Thoracic aorta (tissue), 2 donors: Measurements from ENCODE around the gene HBEGF. TPM values are rescaled to one million over a fixed set of nuclear protein-coding genes. Genes with fewer than 3 reads are reported as not detected.

ENCODE experiments used
- ATAC-seq: fragments of 150-250 bp; one replicate; pipeline ENCODE4 v1.8.0; 2017; ENCODE audit warnings: low read depth; ENCODE audit not compliant: insufficient number of reproducible peaks, low FRiP score
- DNase-seq: peaks from one replicate; pipeline ENCODE4 v3.0.0-alpha.2; 2020; ENCODE audit warnings: low spot score
- H3K27ac ChIP-seq, 2 donors: fragments of 200-600 bp; sonication (generic); 1 replicate in 1 of 2; 2 replicates in 1 of 2; pipeline ENCODE4 v1.5.1; 2016; ENCODE audit warnings: mild to moderate bottlenecking in 2 of 2, moderate library complexity in 2 of 2
- H3K27me3 ChIP-seq: fragments of 200-600 bp; sonication (generic); replicated peaks from 2 replicates; pipeline ENCODE4 v1.6.0; 2016; ENCODE audit warnings: mild to moderate bottlenecking; ENCODE audit not compliant: insufficient read depth
- H3K36me3 ChIP-seq: fragments of 200-600 bp; sonication (generic); one replicate; pipeline ENCODE4 v1.5.1; 2016
- H3K4me1 ChIP-seq, 2 donors: fragments of 200-600 bp; sonication (generic); 1 replicate in 1 of 2; 2 replicates in 1 of 2; pipeline versions ENCODE4 v1.5.1 to v1.6.0; 2016; ENCODE audit warnings: low read depth in 2 of 2, mild to moderate bottlenecking in 1 of 2; ENCODE audit not compliant: control insufficient read depth in 1 of 2
- H3K4me3 ChIP-seq: fragments of 200-600 bp; sonication (generic); 2 replicates; pipeline ENCODE4 v1.5.1; 2016; ENCODE audit warnings: mild to moderate bottlenecking
- H3K9me3 ChIP-seq: fragments of 200-600 bp; sonication (generic); 2 replicates; pipeline ENCODE4 v1.5.1; 2016
- total RNA-seq, 2 donors: library from RNA; depleted of rRNA; stranded (reverse); fragments of >200 nt; gene quantifications; one replicate each; pipeline versions ENCODE4 v1.1.0 to v1.2.3, GENCODE V29; 2016
- TF ChIP-seq, protein P1 (sequence below): fragments of 200-600 bp; sonication (generic); IDR thresholded peaks from one replicate; pipeline ENCODE4 v1.5.1; 2019; ENCODE audit warnings: antibody characterized with exemption

The HBEGF gene
- total RNA-seq, 2 donors from 2014 or later: 22.6 to 36.0 TPM

DNA sequence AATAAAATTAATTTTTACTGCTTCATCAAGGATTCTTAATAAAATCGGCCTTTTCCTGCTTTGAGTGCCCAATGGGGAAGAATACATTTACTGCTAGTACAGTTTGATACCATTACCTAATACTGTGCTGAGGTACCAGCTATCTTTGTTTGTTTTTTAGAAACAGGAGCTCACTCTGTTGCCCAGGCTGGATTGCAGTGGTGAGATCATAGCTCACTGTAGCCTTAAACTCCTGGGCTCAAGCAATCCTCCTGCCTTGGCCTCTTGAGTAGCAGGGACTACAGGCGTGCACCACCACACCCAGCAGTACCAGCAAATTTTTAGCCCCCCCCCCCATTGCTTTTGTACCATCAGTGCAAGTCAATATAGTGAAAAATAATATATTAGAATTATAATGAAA lies 41.6 kb upstream of the HBEGF start:
- Histone ChIP-seq H3K4me3 (no peak overlapping the region), H3K27me3 (no peaks in the 10 kb centered on the region), H3K4me1 (no peaks in the 10 kb centered on the region), H3K36me3 (no peaks in the 10 kb centered on the region), H3K27ac (no peak overlapping the region), H3K9me3 (no peaks in the 10 kb centered on the region)
- TF ChIP-seq, protein P1, sequence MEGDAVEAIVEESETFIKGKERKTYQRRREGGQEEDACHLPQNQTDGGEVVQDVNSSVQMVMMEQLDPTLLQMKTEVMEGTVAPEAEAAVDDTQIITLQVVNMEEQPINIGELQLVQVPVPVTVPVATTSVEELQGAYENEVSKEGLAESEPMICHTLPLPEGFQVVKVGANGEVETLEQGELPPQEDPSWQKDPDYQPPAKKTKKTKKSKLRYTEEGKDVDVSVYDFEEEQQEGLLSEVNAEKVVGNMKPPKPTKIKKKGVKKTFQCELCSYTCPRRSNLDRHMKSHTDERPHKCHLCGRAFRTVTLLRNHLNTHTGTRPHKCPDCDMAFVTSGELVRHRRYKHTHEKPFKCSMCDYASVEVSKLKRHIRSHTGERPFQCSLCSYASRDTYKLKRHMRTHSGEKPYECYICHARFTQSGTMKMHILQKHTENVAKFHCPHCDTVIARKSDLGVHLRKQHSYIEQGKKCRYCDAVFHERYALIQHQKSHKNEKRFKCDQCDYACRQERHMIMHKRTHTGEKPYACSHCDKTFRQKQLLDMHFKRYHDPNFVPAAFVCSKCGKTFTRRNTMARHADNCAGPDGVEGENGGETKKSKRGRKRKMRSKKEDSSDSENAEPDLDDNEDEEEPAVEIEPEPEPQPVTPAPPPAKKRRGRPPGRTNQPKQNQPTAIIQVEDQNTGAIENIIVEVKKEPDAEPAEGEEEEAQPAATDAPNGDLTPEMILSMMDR: no peak
- DNase-seq (no peak), ATAC-seq (no peak)

DNA sequence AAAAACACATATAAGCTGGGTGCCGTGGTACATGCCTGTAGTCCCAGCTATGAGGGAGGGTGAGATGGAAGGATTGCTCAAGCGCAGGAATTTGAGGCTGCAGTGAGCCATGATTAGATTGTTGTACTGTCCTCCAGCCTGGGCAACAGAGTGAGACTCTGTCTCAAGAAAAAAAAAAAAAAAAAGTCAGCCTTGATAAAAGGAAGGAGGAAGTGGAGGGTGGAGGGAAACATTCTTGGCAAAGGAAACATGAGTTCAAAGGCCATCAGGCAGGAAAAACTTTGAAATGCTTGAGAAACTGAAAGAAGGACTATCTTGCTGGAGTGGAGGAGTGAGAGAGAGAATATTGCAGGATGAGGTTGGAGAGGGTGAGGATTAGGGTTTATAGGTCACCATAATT lies 36.9 kb upstream of the HBEGF start:
- DNase-seq: no peak
- TF ChIP-seq, protein P1: no peak
- Histone ChIP-seq H3K4me1 (no peaks in the 10 kb centered on the region), H3K4me3 (no peak overlapping the region), H3K36me3 (no peaks in the 10 kb centered on the region), H3K9me3 (no peaks in the 10 kb centered on the region), H3K27me3 (no peaks in the 10 kb centered on the region), H3K27ac (no peak overlapping the region)
- no peak for ATAC-seq

GRCh38 chr5:140382866-140383265 lies 36.5 kb upstream of the HBEGF start:
- no peaks in the 10 kb centered on the region for H3K4me1 ChIP-seq
- H3K4me3 ChIP-seq: no peak overlapping the region
- H3K27ac ChIP-seq: no peak overlapping the region
- TF ChIP-seq, protein P1: no peak
- no peak for DNase-seq
- no peaks in the 10 kb centered on the region for H3K9me3 ChIP-seq
- H3K27me3 ChIP-seq: no peaks in the 10 kb centered on the region
- no peaks in the 10 kb centered on the region for H3K36me3 ChIP-seq
- no peak for ATAC-seq

- no peaks in the 10 kb centered on the region for H3K9me3 ChIP-seq
- no peaks in the 10 kb centered on the region for H3K36me3 ChIP-seq
- DNase-seq (no peak), ATAC-seq (no peak)
- H3K27me3 ChIP-seq: no peaks in the 10 kb centered on the region
- no peak overlapping the region for H3K27ac ChIP-seq
- no peaks in the 10 kb centered on the region for H3K4me1 ChIP-seq
- TF ChIP-seq, protein P1: no peak
- no peak overlapping the region for H3K4me3 ChIP-seq
Observed at GRCh38 chr5:140381972-140382371, 35.6 kb upstream of the HBEGF start.

DNA sequence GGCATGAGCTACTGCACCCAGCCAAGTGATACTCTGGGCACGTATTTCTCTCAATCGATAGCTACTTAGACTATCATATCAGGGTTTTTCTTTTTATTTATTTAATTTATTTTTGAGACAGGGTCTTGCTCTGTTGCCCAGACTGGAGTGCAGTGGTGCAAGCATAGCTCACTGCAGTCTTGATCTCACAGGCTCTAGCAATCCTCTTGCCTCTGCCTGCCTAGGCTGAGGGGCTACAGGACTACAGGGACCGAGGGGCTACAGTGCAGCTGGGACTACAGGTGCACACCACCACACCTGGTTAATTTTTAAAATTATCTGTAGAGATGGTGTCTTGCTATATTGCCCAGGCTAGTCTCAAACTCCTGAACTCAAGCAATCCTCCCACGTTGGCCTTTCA lies 34.9 kb upstream of the HBEGF start:
- DNase-seq (no peak), ATAC-seq (no peak)
- no peak overlapping the region for H3K27ac ChIP-seq
- TF ChIP-seq, protein P1: no peak
- H3K4me3 ChIP-seq: no peak overlapping the region
- no peaks in the 10 kb centered on the region for H3K36me3 ChIP-seq
- no peaks in the 10 kb centered on the region for H3K9me3 ChIP-seq
- no peaks in the 10 kb centered on the region for H3K27me3 ChIP-seq
- no peaks in the 10 kb centered on the region for H3K4me1 ChIP-seq
